Mesenchymal stem cell (in vitro differentiated cells and primary cell): ENCODE results near the gene NUBP2.

Experiments
- DNase-seq: peaks from one replicate; pipeline ENCODE4 v3.0.0-alpha.2; 2013
- H2AFZ ChIP-seq: one replicate; pipeline ENCODE4 v1.6.1; 2013; ENCODE audit warnings: low read depth, mild to moderate bottlenecking, control low read depth, inconsistent platforms, low read length, moderate library complexity
- H2AK5ac ChIP-seq: 2 replicates; pipeline ENCODE4 v1.6.1; 2013; ENCODE audit warnings: low read length, moderate library complexity, mild to moderate bottlenecking, inconsistent platforms; ENCODE audit not compliant: severe bottlenecking
- H2BK120ac ChIP-seq: one replicate; pipeline ENCODE4 v1.6.1; 2013; ENCODE audit warnings: low read depth, mild to moderate bottlenecking, inconsistent platforms, low read length, moderate library complexity
- H2BK12ac ChIP-seq, 2 experiments: one replicate each; pipeline ENCODE4 v1.6.1; 2013; ENCODE audit warnings: inconsistent platforms in 2 of 2, low read length in 2 of 2, mild to moderate bottlenecking in 2 of 2, moderate library complexity in 2 of 2, control low read depth in 1 of 2
- H2BK15ac ChIP-seq: one replicate; pipeline ENCODE4 v1.6.1; 2013; ENCODE audit warnings: mild to moderate bottlenecking, low read depth, inconsistent platforms; ENCODE audit not compliant: poor library complexity, severe bottlenecking
- H2BK5ac ChIP-seq: 2 replicates; pipeline ENCODE4 v1.6.1; 2013; ENCODE audit warnings: low read depth, mild to moderate bottlenecking, low read length, control low read depth, inconsistent platforms; ENCODE audit not compliant: poor library complexity, severe bottlenecking
- H3K14ac ChIP-seq, 2 experiments: one replicate each; pipeline ENCODE4 v1.6.1; 2013; ENCODE audit warnings: inconsistent platforms in 2 of 2, low read length in 2 of 2, control low read depth in 1 of 2, mild to moderate bottlenecking in 1 of 2, moderate library complexity in 1 of 2
- H3K18ac ChIP-seq, 2 experiments: one replicate each; pipeline ENCODE4 v1.6.1; 2013; ENCODE audit warnings: inconsistent platforms in 2 of 2, low read length in 2 of 2, control low read depth in 1 of 2, low read depth in 1 of 2, mild to moderate bottlenecking in 1 of 2
- H3K23ac ChIP-seq, 2 experiments: one replicate each; pipeline ENCODE4 v1.6.1; 2013; ENCODE audit warnings: inconsistent platforms in 2 of 2, low read length in 2 of 2, mild to moderate bottlenecking in 2 of 2, moderate library complexity in 2 of 2, control low read depth in 1 of 2
- H3K27ac ChIP-seq: 2 replicates; pipeline ENCODE4 v1.5.1; 2013; ENCODE audit warnings: mild to moderate bottlenecking, moderate library complexity, low read length, control low read depth, inconsistent platforms; ENCODE audit not compliant: poor library complexity, severe bottlenecking
- H3K27me3 ChIP-seq, 2 experiments: 2 replicates each; pipeline versions ENCODE4 v1.6.1 to v1.7.0; 2013; ENCODE audit warnings: low read length in 2 of 2, mild to moderate bottlenecking in 2 of 2, moderate library complexity in 2 of 2, control low read depth in 1 of 2, inconsistent platforms in 1 of 2; ENCODE audit not compliant: control insufficient read depth in 1 of 2, insufficient read depth in 1 of 2
- H3K36me3 ChIP-seq, 2 experiments: 2 replicates each; pipeline versions ENCODE4 v1.6.1 to v1.7.0; 2013; ENCODE audit warnings: low read length in 2 of 2, control low read depth in 1 of 2, inconsistent platforms in 1 of 2, low read depth in 1 of 2, mild to moderate bottlenecking in 1 of 2; ENCODE audit not compliant: insufficient read depth in 2 of 2, control insufficient read depth in 1 of 2
- H3K4ac ChIP-seq, 2 experiments: one replicate each; pipeline ENCODE4 v1.6.1; 2013; ENCODE audit warnings: inconsistent platforms in 2 of 2, low read length in 2 of 2, mild to moderate bottlenecking in 2 of 2, moderate library complexity in 2 of 2, control low read depth in 1 of 2, low read depth in 1 of 2
- H3K4me1 ChIP-seq: 2 replicates; pipeline ENCODE4 v1.6.1; 2013; ENCODE audit warnings: low read depth, low read length, control low read depth; ENCODE audit not compliant: control insufficient read depth, insufficient read depth
- H3K4me2 ChIP-seq: 2 replicates; pipeline ENCODE4 v1.6.1; 2013; ENCODE audit warnings: low read length, mild to moderate bottlenecking, inconsistent platforms; ENCODE audit not compliant: poor library complexity, severe bottlenecking
- H3K4me3 ChIP-seq, 2 experiments: 2 replicates each; pipeline versions ENCODE4 v1.5.1 to v1.7.0; 2013; ENCODE audit warnings: low read length in 2 of 2, mild to moderate bottlenecking in 2 of 2, control low read depth in 1 of 2, low read depth in 1 of 2; ENCODE audit not compliant: insufficient read depth in 1 of 2
- H3K79me1 ChIP-seq: replicated peaks from 2 replicates; pipeline ENCODE4 v1.6.1; 2013; ENCODE audit warnings: mild to moderate bottlenecking, control low read depth, low read length, inconsistent platforms; ENCODE audit not compliant: poor library complexity, severe bottlenecking
- H3K9ac ChIP-seq: 2 replicates; pipeline ENCODE4 v1.7.0; 2013; ENCODE audit warnings: mild to moderate bottlenecking, low read length, moderate library complexity
- H3K9me3 ChIP-seq: 2 replicates; pipeline ENCODE4 v1.7.0; 2013; ENCODE audit warnings: mild to moderate bottlenecking, low read length; ENCODE audit not compliant: control insufficient read depth
- H4K8ac ChIP-seq: one replicate; pipeline ENCODE4 v1.6.1; 2013; ENCODE audit warnings: inconsistent platforms, mild to moderate bottlenecking, low read length, moderate library complexity
- H4K91ac ChIP-seq: one replicate; pipeline ENCODE4 v1.6.1; 2013; ENCODE audit warnings: mild to moderate bottlenecking, low read length, inconsistent platforms
- WGBS: methylation state at CpG from one replicate; pipeline ENCODE4 v1.1.7; 2013; ENCODE audit warnings: mixed read lengths; 5-methylcytosine and 5-hydroxymethylcytosine counted together

Gene NUBP2

DNA sequence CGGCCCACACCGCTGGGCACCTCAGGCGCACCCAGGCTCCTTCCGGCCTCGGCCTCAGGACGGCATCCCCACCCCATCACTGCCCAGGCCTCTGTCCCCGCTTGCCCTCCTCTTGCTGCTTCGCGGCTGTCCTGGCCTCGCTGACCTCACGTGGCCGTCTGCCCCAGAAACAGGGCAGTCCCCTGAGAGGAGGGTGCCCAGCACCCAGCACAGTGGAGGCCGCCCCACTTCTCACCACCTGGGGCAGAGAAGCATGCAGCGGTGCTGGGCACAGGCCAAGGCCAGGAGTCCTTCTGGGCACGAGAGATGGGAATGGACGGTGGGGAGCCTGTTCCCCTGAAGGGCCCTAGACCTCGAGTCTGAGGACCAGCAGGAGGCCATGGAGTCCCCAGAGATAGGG is 35.0 kb downstream of the NUBP2 start:
- no peak overlapping the region for H3K14ac ChIP-seq
- no peak overlapping the region for H3K4me2 ChIP-seq
- DNase-seq: no peak
- H3K36me3 ChIP-seq: peaks cover 44 to 73% of the 10 kb centered on the region in 2 experiments
- no peak overlapping the region for H2BK5ac ChIP-seq
- H2AFZ ChIP-seq: no peak overlapping the region
- WGBS: 95% methylated on average over 17 of the region's 17 CpGs
- peaks cover 36% of the 10 kb centered on the region for H3K79me1 ChIP-seq
- no peak overlapping the region for H4K91ac ChIP-seq
- no peak overlapping the region for H3K4ac ChIP-seq
- H2AK5ac ChIP-seq: no peak overlapping the region
- H3K18ac ChIP-seq: no peak overlapping the region
- H3K4me1 ChIP-seq: peaks cover 5% of the 10 kb centered on the region
- H4K8ac ChIP-seq: no peak overlapping the region
- no peak overlapping the region for H3K27ac ChIP-seq
- H2BK12ac ChIP-seq: no peak overlapping the region
- no peak overlapping the region for H3K4me3 ChIP-seq
- H2BK120ac ChIP-seq: no peak overlapping the region
- H3K27me3 ChIP-seq: no peaks in the 10 kb centered on the region
- no peak overlapping the region for H2BK15ac ChIP-seq
- H3K9me3 ChIP-seq: no peaks in the 10 kb centered on the region
- no peak overlapping the region for H3K23ac ChIP-seq
- H3K9ac ChIP-seq: no peak overlapping the region

- Histone ChIP-seq H3K23ac (no peak overlapping the region), H3K79me1 (peaks cover 39% of the 10 kb centered on the region)
- DNase-seq: no peak
Measured at GRCh38 chr16:1818204-1818872, 35.6 kb downstream of the NUBP2 start.

DNA sequence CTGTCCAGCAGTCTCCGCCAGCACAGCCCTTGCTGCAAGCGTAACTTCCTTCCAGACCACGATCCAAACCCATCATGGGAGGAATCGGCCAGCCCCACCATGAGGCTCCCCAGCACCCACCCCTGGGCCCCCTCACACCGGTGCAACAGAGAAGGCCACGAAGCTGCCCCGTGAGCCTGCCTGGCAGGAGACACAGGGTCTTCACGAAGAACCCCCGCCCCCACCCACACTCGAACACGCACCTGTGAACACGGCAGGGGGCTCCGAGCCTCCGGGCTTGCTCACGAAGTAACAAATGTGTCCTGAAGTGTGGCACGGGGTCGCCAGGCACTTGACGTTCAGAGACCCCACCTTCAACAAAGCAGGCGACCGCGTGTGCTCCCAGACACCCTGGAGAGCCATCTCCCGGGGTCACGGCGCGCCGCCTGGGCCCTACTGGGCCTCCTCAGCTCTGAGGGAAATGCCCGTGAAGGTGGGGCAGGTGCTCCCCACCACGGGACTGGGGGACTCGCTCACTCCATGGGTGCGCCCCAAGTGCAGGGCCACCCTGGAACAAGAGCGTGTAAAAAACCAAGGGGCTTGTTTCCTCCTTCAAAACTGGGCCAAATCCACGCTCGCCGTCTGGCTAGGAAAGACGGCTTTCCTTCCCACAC is 36.2 kb downstream of the NUBP2 start:
- Histone ChIP-seq H3K27me3 (no peaks in the 10 kb centered on the region), H3K9me3 (no peaks in the 10 kb centered on the region), H3K14ac (no peak overlapping the region), H3K18ac (no peak overlapping the region), H4K91ac (no peak overlapping the region), H3K4me1 (peaks cover 3% of the 10 kb centered on the region), H3K4me2 (no peak overlapping the region), H2AFZ (no peak overlapping the region), H3K9ac (no peak overlapping the region), H2BK12ac (no peak overlapping the region), H3K4ac (no peak overlapping the region), H4K8ac (no peak overlapping the region), H2AK5ac (no peak overlapping the region), H2BK15ac (no peak overlapping the region), H3K36me3 (peaks cover 38 to 72% of the 10 kb centered on the region in 2 experiments), H2BK5ac (no peak overlapping the region), H3K4me3 (no peak overlapping the region), H2BK120ac (no peak overlapping the region), H3K79me1 (peaks cover 39% of the 10 kb centered on the region), H3K23ac (no peak overlapping the region), H3K27ac (no peak overlapping the region)
- no peak for DNase-seq
- 97% methylated on average over 35 of the region's 35 CpGs for WGBS

More at GRCh38 chr16:1818204-1818872, 35.6 kb downstream of the NUBP2 start:
- no peak overlapping the region for H3K4me2 ChIP-seq
- H3K9me3 ChIP-seq: no peaks in the 10 kb centered on the region
- no peak overlapping the region for H3K14ac ChIP-seq
- peaks cover 44 to 75% of the 10 kb centered on the region in 2 experiments for H3K36me3 ChIP-seq
- H3K27me3 ChIP-seq: no peaks in the 10 kb centered on the region
- H2AFZ ChIP-seq: no peak overlapping the region
- H3K18ac ChIP-seq: no peak overlapping the region
- 96% methylated on average over 27 of the region's 27 CpGs for WGBS
- no peak overlapping the region for H2BK12ac ChIP-seq
- H2AK5ac ChIP-seq: no peak overlapping the region
- no peak overlapping the region for H3K27ac ChIP-seq
- no peak overlapping the region for H4K91ac ChIP-seq
- H2BK5ac ChIP-seq: no peak overlapping the region
- H3K9ac ChIP-seq: no peak overlapping the region
- no peak overlapping the region for H2BK15ac ChIP-seq
- no peak overlapping the region for H3K4ac ChIP-seq
- no peak overlapping the region for H4K8ac ChIP-seq
- H3K4me3 ChIP-seq: no peak overlapping the region
- H2BK120ac ChIP-seq: no peak overlapping the region
- no peaks in the 10 kb centered on the region for H3K4me1 ChIP-seq

DNA sequence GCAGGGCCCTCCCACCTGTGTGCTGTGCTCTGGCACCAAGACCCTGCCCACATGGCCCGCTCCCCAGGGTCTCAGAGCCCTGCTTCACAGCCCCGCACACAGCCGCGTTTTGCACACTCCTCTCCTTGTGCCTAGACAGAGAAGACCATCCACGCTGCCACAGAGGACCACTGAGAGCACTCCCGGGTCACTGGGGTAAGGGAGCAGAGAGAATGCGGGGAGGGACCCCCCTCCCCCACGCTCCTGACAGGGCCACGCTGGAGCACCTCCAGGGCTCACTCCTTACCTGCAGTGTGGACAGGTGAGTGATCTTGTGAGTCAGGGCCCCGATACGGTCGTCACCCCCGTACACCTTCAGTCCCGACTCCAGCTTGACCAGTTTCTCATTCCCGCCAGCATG is 36.9 kb downstream of the NUBP2 start:
- no peak overlapping the region for H4K8ac ChIP-seq
- no peak overlapping the region for H3K4me3 ChIP-seq
- no peaks in the 10 kb centered on the region for H3K9me3 ChIP-seq
- no peaks in the 10 kb centered on the region for H3K27me3 ChIP-seq
- H2AK5ac ChIP-seq: no peak overlapping the region
- no peak overlapping the region for H2BK5ac ChIP-seq
- no peak overlapping the region for H3K18ac ChIP-seq
- H3K4ac ChIP-seq: no peak overlapping the region
- no peak overlapping the region for H2BK120ac ChIP-seq
- no peak overlapping the region for H2BK15ac ChIP-seq
- peaks cover 37 to 72% of the 10 kb centered on the region in 2 experiments for H3K36me3 ChIP-seq
- H3K14ac ChIP-seq: no peak overlapping the region
- H3K4me2 ChIP-seq: no peak overlapping the region
- no peak overlapping the region for H3K27ac ChIP-seq
- H4K91ac ChIP-seq: no peak overlapping the region
- 96% methylated on average over 15 of the region's 15 CpGs for WGBS
- no peak overlapping the region for H3K9ac ChIP-seq
- no peak overlapping the region for H2AFZ ChIP-seq
- peaks cover 39% of the 10 kb centered on the region for H3K79me1 ChIP-seq
- H3K23ac ChIP-seq: no peak overlapping the region
- no peak overlapping the region for H2BK12ac ChIP-seq
- peaks cover 3% of the 10 kb centered on the region for H3K4me1 ChIP-seq
- DNase-seq: no peak
